NCI-H1417 (cell line): ENCODE measurements around the gene ZDHHC24.

ENCODE experiments used
- DNase-seq, 3 experiments: peaks; one replicate each; lab custom pipeline; 2025; lab: John Stamatoyannopoulos, UW

The ZDHHC24 gene

DNA sequence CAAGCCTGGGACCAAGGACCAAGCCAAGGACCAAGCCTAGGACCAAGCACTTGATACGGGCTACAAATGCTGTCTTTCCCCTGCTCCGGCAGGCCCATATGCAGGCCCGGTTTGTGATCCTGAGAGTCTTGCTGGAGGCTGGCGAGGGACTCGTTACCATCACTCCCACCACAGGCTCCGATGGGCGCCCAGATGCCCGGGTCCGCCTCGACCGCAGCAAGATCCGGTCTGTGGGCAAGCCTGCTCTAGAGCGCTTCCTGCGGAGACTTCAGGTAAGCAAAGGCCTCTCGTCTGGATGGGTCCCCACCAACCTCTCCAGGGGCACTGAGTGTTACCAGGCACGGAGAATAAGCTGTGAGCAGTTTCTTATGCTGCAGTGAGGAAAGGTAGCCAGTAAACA lies 48.6 kb downstream of the ZDHHC24 start:
- DNase-seq: no peak

DNA sequence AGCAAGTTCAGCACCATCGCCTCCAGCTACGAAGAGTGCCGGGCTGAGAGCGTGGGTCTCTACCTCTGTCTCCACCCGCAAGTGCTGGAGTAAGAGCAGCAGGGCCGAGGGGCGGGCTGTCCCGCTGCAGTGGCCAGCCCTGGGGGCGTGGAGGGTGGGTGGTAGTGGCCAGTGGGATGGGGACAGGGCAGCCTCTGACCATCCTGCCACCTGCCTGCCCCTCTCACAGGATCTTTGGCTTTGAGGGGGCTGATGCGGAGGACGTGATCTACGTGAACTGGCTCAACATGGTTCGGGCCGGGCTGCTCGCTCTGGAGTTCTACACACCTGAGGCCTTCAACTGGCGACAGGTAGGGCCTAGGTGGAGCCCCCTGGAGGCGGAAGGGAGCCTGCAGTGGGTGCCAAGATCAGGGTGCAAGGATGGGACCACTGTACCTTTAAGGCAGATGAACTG lies 50.4 kb downstream of the ZDHHC24 start:
- DNase-seq: no peak

DNA sequence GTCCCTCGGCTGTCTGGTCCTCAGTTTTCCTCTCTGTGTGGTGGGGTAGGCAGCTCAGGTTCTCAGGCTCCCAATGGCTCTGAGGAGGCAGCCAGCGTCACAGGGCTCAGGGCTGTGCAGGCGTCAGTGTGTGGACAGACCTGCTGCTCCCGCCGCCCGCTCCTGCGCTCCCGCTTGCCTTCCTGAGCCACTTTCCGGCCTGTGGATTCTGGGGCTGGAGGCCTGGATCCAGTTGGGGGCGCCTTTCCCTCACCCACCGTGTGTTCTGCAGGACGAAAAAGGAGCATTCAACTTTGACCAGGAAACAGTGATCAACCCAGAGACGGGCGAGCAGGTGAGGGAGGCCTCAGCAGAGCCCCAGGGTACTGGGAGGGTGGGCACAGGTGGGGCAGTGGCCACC lies 50.9 kb downstream of the ZDHHC24 start:
- no peak for DNase-seq

DNA sequence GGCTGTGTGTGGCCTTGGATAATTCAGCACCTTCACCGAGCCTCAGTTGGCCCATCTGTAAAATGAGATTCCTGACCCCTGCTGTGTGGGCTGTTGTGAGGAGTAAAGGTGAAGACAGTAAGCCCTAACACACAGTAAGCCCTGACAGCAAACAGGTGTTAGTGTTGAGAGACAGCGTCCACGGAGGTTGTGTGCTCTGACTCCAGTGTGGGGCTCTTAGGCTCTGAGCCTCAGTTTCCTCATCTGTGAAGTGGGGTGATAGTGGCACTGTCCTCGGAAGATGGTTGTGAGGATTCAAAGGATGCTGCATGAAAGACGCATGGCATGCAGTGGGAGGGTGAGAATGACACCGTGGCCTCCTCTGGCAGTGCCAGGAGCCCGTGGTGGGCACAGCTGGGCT lies 51.4 kb downstream of the ZDHHC24 start:
- DNase-seq: no peak

DNA sequence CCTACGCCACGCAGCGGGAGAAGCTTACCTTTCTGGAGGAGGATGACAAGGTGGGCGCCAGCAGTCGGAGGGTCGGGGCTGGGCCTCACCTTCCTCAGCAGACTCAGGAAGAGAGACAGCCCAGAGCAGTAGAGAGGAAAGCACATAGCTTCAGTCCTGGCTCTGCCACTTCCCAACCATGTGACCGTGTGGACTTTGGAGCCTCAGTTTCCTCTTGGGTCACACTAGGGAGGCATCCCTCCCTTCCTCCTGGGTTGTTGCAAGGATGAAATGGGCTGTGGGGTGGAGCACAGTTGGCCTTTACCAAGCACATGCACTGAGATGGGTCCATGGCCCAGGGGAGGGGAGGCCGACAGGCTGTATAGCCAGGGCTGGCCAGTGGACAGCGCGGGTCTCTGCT lies 52.7 kb downstream of the ZDHHC24 start:
- DNase-seq: no peak

DNA sequence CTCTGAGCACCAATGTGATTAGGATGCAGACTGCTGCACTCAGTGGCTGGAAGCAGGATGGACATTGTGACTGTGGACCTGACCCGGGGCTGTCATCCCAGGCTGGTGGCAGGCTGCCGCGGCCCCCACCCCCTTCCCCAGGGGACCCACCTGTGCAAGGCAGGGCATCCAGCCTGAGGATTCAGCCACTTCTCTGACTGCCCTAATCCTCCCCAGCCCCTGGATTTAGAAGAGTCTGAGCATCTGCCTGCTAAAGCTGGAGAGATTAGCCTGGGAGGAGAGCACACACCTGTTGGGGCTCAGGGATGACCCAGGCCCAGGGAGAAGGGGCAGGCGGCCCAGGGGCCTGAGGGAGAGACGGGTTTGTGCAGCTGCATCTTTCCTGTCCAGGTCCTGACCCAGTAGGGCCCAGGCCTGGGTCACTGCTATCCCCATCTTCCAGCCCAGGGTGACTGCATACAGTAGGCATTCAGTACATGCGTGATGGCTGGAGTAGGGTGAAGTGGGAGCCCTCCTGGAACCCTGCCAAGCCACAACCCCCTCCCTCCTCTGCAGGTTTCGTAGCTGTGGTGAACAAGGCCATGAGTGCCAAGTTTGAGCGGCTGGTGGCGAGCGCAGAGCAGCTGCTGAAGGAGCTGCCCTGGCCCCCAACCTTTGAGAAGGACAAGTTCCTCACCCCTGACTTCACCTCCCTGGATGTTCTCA lies 53.5 kb downstream of the ZDHHC24 start:
- no peak for DNase-seq

DNA sequence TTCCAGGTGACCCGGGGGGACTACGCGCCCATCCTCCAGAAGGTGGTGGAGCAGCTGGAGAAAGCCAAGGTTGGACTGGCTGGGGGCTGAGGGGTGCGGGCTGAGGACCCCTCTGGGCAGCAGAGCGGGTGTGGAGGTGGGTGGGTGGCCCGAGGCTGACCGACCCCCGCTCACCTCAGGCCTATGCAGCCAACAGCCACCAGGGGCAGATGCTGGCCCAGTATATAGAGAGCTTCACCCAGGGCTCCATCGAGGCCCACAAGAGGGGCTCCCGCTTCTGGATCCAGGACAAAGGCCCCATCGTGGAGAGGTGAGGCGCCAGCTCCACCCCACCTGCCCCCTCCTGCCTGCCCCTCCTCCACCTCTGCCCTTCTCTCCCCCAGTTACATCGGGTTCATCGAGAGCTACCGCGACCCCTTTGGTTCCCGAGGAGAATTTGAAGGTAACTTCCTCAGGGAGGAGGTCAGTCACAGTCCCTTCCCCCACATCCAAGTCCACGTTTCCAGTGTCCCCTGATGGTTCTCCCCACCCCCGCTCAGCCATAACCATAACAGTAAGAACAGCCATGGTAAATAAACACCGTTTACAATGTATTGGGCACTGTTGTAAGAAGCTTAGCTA lies 54.4 kb downstream of the ZDHHC24 start:
- DNase-seq: no peak

DNA sequence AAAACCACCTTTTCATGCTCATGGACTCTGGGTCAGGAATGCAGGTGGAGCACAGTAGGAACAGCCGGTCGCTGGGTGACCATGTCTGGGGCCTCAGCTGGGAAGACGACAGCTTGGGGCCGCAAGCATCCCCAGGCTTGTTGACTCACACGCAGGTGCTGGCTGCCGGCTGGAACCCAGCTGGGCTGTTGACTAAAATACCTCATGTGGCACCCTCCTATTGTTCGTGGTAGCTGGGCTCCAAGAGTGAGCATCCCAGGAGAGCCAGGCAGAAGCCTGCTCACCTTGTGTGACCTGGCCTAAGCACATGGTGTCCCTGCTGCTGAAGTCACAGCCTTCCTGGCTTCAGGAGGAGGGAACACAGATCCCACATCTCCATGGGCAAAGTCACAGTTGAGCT lies 56.2 kb downstream of the ZDHHC24 start:
- DNase-seq: peak in 2 of 3 experiments; percentile 94 to 98

DNA sequence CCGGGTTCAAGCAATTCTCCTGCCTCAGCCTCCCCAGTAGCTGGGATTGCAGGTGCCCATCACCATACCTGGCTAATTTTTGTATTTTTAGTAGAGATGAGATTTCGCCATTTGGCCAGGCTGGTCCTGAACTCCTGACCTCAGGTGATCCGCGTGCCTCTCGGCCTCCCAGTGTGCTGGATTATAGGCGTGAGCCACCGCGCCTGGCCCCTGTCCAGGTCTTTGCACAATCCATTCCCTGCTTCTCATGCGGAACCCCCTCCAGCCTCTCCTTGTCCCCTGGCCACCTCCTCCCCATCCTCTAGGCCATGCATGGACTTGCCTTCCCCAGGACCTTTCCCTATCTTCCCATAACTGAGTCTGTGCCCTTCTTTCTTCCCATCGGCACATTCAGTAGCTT lies 56.9 kb downstream of the ZDHHC24 start:
- no peak for DNase-seq

DNA sequence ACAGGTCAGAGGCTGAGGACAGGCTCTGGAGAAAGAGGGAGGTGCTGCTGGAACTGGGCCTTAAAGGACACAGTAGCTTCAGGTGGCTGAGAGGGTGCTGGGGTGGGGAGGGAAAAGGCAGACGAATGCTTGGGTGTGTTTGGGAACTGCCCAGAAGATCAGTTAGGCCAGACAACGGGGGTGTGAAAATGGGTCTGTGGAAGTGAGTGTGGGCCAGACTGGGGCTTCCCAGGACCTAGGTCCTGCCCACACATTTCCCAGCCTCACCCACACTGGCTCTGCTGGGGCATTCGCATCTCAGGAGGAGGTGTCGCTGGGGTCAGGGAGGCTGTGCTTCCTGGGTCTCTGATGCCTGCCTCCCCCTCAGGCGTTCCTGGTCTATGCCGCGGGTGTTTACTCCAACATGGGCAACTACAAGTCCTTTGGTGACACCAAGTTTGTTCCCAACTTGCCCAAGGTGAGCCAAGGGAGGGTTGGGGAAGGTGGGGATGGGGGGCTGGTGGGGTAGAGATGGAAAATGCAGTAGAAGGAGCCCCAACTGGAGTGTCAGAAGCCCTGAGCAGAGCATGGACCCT lies 61.0 kb downstream of the ZDHHC24 start:
- DNase-seq: no peak

DNA sequence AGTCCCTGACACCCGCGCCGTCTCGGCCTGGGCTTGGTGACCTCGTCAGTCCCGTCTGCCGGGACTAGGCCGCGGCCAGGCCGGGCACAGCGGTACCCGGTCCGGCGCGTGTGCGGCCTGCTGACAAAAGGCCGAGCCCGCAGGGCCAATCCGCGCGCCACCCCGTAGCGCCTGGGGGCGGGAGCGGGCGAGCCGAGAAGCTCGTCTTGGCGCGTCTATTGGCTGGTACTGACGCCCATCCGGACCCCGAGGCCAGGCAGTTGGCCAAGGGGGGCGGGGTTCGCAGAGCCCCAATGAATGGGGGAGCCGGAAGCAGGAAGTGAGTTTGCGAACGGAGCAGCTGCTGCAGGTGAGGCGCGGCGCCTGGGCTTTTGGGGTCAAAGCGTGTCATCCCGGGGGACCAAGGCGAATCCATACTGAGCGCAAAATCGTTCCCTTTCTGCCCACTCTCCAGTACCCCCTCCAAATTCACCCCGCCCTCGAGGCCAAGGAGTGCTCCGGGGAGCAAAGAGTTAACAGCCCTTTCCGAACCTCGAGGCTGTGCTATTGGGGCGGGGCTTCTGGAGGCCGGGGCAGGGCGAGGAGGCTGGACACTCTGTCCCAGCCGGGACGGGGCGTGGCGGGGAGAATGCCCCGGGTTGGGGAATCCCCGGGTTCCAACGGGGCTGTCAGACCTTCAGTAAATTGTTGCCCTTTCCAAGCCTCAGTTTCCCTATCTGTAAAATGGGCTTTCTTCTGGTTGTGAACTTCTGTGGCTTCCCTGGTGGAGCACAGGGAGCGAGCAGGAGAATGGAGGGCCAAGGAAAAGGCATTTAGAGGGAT lies 65.5 kb downstream of the ZDHHC24 start, which contains the start of gene DPP3:
TSS of gene DPP3 (plus strand) at position 318 of the 822 bp plus-strand sequence. CDS start 1,767 bp downstream, outside the sequence.
- DNase-seq: peak; percentile 97 to 99 (median 99)

DNA sequence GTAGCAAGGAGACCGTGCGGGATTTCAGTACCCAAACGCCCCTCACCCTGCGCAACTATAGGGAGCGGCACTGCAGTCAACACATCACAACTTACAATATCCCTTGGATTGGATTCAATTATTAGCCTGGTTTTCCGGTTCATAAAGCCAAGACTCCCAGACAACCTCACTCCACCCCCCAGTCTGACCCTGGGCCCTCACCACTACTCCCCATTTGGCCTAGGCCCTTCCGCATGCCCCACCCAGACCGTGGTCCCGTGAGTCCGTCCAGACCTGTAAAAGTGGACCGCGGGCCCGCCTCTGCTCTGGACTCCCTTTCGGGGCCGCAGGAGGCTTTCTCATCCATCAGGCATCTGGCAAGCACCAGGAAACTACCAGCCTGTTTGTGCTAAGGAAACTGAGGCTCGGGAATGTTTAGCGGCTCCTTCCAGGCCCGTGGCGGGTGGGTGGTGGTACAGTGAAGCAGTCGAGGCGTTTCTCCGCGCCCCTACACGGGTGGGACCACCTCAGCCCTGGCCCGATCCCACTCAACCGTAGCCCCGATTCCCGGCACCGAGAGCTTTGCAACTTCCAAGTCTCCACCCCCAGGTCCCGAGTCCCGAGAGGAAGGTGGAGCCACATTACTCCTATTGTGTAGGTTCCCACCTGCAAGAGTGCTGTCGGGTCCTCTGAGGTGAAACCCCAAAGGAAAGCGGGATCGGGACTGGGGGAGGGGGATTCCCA lies 66.3 kb downstream of the ZDHHC24 start:
- DNase-seq: peak; percentile 81 to 98 (median 97)

DNA sequence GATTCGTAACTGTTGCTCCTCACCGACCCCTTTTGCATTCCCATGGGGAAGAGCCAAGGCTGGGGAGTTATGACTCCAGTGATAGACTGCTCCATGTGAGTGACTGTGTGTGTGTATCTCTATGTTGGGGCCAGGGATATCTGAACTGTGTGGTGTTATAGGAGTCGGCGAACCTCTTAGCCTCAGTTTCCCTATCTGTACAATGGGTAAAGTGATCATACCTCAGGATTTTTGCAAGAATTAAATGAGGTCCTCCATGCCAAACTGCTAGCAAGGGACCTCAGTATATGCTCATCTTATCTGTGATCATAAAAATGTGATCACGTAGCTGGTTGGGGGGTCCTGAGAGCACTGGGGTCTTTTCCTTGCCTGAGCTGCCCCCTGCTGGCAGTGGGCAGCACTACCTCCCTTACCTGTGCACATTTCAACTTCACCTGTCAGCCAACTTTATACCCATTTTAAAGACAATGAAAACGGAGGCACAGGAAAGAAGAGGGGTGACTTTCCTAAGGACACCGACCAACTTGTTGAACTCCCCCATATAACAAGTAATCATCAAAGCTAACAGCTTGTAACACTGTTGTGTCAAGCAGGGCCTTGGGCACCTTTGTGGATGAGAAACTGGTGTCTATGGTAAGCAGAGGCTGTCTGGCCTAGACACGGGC lies 67.0 kb downstream of the ZDHHC24 start:
- peak in 2 of 3 experiments; percentile 16 to 71 for DNase-seq

DNA sequence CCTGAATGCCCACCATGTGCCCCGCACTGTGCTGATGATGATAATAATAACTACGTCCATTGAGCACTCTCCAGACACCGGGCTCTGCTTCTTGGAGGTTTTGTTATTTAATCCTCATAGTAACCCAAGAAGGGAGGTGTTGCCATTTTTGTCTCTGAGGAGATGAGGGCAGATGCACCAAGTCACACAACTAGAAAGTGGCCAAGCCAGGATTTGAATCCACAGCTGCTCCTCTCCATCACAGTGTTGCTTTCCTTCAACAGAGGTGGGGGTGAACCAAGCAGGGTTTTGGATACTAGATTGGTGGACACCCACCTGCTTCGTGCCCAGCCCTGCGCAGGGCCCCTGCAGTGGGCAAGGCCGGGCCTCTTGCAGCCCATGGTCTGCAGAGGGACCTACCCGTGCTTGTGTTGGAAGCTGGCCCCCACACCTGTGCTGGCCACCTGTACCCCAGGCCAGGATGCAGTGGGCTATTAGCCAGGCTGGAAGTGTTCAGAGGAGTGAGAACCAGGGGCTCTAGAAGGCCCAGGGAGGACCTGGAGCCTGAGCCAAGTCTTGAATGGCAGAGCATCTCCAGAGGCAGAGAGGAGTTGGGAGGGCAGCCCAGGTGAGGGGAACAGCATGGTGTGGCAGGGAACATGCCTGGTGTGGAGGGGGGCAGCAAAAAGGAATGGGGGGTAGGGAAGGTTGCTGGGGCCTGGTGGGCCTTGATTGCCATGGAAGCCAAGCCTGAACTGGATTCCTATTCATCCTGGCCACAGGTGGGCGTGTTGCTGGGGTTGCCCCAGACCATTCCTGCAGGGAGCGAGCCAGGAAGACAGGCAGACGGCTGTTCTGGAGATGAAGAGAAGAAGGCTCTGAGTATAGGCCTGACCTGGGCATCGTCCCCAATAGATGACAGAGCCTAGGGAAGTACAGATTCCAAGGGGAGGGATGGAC lies 68.3 kb downstream of the ZDHHC24 start:
- no peak for DNase-seq

DNA sequence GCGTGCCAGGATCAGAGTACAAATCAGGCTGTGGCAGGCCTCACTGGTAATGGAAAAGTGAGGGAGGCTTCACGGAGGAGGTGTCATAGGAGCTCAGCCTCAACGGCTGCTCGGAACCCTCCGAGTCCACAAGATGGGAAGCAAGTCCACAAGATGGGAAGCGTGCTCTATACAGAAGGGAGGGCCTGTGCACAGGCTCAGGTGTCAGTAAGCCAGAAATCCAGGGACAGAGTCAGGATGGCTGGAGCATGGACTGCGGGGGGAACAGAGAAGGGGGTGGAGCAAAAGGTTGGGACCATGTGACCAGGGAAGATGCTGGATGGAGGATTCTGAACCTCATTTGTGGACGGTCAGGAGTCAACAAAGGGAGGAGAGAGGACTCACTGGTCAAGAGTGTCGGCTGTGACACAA lies 69.0 kb downstream of the ZDHHC24 start:
- peak in 1 of 3 experiments; percentile 24 for DNase-seq

DNA sequence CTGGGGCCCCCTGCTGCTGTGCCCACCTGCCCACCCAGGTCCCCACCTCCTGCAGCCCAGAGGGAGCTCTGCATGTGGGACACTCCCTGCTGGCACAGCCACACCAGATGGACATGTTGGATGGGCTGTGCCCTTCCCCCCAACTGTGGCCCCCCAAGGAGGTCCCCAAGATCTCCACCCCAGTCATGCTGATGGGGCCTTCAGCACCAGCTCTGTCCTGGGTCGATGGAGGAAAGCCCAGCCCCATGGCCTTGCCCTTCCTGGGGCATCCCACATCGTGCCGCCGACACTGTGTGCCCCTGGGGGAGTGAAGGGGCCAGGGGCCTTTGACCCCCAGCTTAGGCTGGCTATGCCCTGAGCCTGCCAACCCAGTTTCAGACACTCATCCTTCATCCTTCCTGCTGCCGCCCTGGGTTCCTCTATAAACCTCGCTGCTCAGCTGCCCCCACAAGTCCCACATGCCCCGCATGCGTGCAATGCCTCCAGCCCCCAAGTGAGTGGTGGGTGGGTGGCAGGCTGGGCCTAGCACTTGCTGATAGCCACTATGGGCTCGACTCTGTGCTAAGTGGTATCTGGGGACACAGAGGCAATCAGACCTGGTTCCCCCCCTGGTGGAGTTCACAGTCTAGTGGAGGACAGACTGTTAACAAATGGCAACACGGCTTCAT lies 69.5 kb downstream of the ZDHHC24 start:
- no peak for DNase-seq

DNA sequence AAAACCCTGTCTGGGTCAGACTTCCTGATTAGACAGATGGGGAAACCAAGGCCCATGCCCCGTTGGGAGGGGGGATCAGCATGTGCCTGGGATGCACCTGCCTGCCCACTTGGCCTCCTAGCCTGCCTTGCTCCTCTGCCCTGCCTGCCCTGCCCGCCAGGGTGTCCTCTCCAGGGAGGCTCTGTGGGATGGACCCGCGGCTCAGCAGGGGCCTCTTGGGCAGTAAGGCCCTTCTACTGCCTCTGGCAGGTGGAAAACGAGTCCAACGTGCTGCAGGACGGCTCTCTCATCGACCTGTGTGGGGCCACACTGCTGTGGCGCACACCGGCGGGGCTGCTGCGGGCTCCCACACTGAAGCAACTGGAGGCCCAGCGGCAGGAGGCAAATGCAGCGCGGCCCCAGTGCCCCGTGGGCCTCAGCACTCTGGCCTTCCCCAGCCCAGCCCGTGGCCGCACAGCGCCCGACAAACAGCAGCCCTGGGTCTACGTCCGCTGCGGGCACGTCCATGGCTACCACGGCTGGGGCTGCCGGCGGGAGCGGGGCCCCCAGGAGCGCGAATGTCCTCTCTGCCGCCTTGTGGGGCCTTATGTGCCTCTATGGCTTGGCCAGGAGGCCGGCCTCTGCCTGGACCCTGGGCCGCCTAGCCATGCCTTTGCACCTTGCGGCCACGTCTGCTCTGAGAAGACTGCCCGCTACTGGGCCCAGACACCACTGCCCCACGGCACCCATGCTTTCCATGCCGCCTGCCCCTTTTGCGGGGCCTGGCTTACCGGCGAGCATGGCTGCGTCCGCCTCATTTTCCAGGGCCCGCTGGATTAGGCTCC lies 70.3 kb downstream of the ZDHHC24 start:
- peak in 1 of 3 experiments; percentile 18 for DNase-seq
